Memory B cell (primary cell): ENCODE data around the gene STRAP.
"Not testable (repeated sequence)": the region's sequence is repeated elsewhere in the genome, so short reads cannot be mapped to it uniquely, and the experiment has no call there.

Source experiments
- ATAC-seq: fragments of 150-1000 bp; cut with Tn5 transposase; 2 replicates; pipeline ENCODE4 v1.10.0; 2021; ENCODE audit warnings: low read depth, mild to moderate bottlenecking, moderate library complexity
- DNase-seq, 2 donors: peaks; one replicate each; pipeline ENCODE4 v3.0.0; 2022; ENCODE audit warnings: low spot score in 2 of 2
- H3K27ac Mint-ChIP-seq: one replicate; pipeline ENCODE4 v1.8.0; 2022; ENCODE audit warnings: mild to moderate bottlenecking, moderate library complexity, mixed read lengths
- H3K27me3 Mint-ChIP-seq: one replicate; pipeline ENCODE4 v1.8.0; 2022; ENCODE audit warnings: mixed read lengths
- H3K36me3 Mint-ChIP-seq: one replicate; pipeline ENCODE4 v1.8.0; 2022; ENCODE audit warnings: mild to moderate bottlenecking, mixed read lengths
- H3K4me1 Mint-ChIP-seq: one replicate; pipeline ENCODE4 v1.8.0; 2022; ENCODE audit warnings: mixed read lengths
- H3K4me3 Mint-ChIP-seq: one replicate; pipeline ENCODE4 v1.8.0; 2022; ENCODE audit warnings: mild to moderate bottlenecking, moderate library complexity, mixed read lengths
- H3K9me3 Mint-ChIP-seq: one replicate; pipeline ENCODE4 v1.8.0; 2022; ENCODE audit warnings: mixed read lengths

The STRAP gene

GRCh38 chr12:15886372-15887042 lies 4.3 kb downstream of the STRAP start:
- no peak for ATAC-seq
- H3K9me3 Mint-ChIP-seq = no peaks in the 10 kb centered on the region
- DNase-seq = no peak
- peak overlapping the region; percentile 38 for H3K27ac Mint-ChIP-seq
- no peaks in the 10 kb centered on the region for H3K27me3 Mint-ChIP-seq
- H3K4me3 Mint-ChIP-seq = no peak overlapping the region
- peaks cover 22% of the 10 kb centered on the region for H3K36me3 Mint-ChIP-seq
- H3K4me1 Mint-ChIP-seq = peaks cover 33% of the 10 kb centered on the region

- DNase-seq (no peak), ATAC-seq (no peak)
- Mint-ChIP-seq H3K27ac (no peak overlapping the region), H3K9me3 (no peaks in the 10 kb centered on the region), H3K4me3 (no peak overlapping the region), H3K27me3 (no peaks in the 10 kb centered on the region), H3K4me1 (peaks cover 33% of the 10 kb centered on the region), H3K36me3 (peaks cover 23% of the 10 kb centered on the region)
These were observed 5.0 kb downstream of the STRAP start for GRCh38 chr12:15887043-15887817.

- Mint-ChIP-seq H3K4me1 (peaks cover 7% of the 10 kb centered on the region), H3K27ac (no peak overlapping the region), H3K4me3 (no peak overlapping the region), H3K27me3 (no peaks in the 10 kb centered on the region), H3K9me3 (no peaks in the 10 kb centered on the region), H3K36me3 (peaks cover 13% of the 10 kb centered on the region)
- DNase-seq (no peak), ATAC-seq (no peak)
These were observed 10.6 kb downstream of the STRAP start for GRCh38 chr12:15892645-15893259.

- Mint-ChIP-seq H3K4me1 (peaks cover 3% of the 10 kb centered on the region), H3K27ac (no peak overlapping the region), H3K9me3 (no peaks in the 10 kb centered on the region), H3K4me3 (no peak overlapping the region), H3K27me3 (no peaks in the 10 kb centered on the region), H3K36me3 (peaks cover 13% of the 10 kb centered on the region)
- DNase-seq = no peak
- ATAC-seq = no peak
These were observed 11.1 kb downstream of the STRAP start for GRCh38 chr12:15893260-15893659.

- Mint-ChIP-seq H3K9me3 (no peaks in the 10 kb centered on the region), H3K4me1 (peaks cover 2% of the 10 kb centered on the region), H3K27ac (peak overlapping the region; percentile 20), H3K36me3 (peaks cover 10% of the 10 kb centered on the region), H3K4me3 (no peak overlapping the region), H3K27me3 (no peaks in the 10 kb centered on the region)
- ATAC-seq (no peak), DNase-seq (no peak)
These were observed 14.7 kb downstream of the STRAP start for GRCh38 chr12:15896867-15897266.

GRCh38 chr12:15897433-15897832 lies 15.2 kb downstream of the STRAP start:
- ATAC-seq = no peak
- no peak overlapping the region for H3K4me3 Mint-ChIP-seq
- no peaks in the 10 kb centered on the region for H3K9me3 Mint-ChIP-seq
- DNase-seq = no peak
- peaks cover 13% of the 10 kb centered on the region for H3K36me3 Mint-ChIP-seq
- peaks cover 2% of the 10 kb centered on the region for H3K4me1 Mint-ChIP-seq
- H3K27me3 Mint-ChIP-seq = no peaks in the 10 kb centered on the region
- H3K27ac Mint-ChIP-seq = no peak overlapping the region

- H3K9me3 Mint-ChIP-seq = no peaks in the 10 kb centered on the region
- H3K27me3 Mint-ChIP-seq = no peaks in the 10 kb centered on the region
- H3K4me1 Mint-ChIP-seq = peaks cover 2% of the 10 kb centered on the region
- DNase-seq (peak in 1 of 2 donors; percentile 29), ATAC-seq (peak; percentile 66)
- no peak overlapping the region for H3K4me3 Mint-ChIP-seq
- H3K36me3 Mint-ChIP-seq = peaks cover 14% of the 10 kb centered on the region
- no peak overlapping the region for H3K27ac Mint-ChIP-seq
These were observed 17.2 kb downstream of the STRAP start for GRCh38 chr12:15899282-15899870.

- ATAC-seq = no peak
- no peak for DNase-seq
- H3K4me1 Mint-ChIP-seq = no peaks in the 10 kb centered on the region
- no peaks in the 10 kb centered on the region for H3K9me3 Mint-ChIP-seq
- peak overlapping the region; percentile 45 for H3K27ac Mint-ChIP-seq
- no peaks in the 10 kb centered on the region for H3K27me3 Mint-ChIP-seq
- no peak overlapping the region for H3K4me3 Mint-ChIP-seq
- peaks cover 15% of the 10 kb centered on the region for H3K36me3 Mint-ChIP-seq
These were observed 22.3 kb downstream of the STRAP start for GRCh38 chr12:15904378-15904920.

- ATAC-seq (no peak), DNase-seq (no peak)
- peaks cover 8% of the 10 kb centered on the region for H3K4me1 Mint-ChIP-seq
- no peaks in the 10 kb centered on the region for H3K36me3 Mint-ChIP-seq
- H3K27me3 Mint-ChIP-seq = no peaks in the 10 kb centered on the region
- H3K4me3 Mint-ChIP-seq = peak overlapping the region; percentile 94
- no peaks in the 10 kb centered on the region for H3K9me3 Mint-ChIP-seq
- H3K27ac Mint-ChIP-seq = peak overlapping the region; percentile 96
These were observed 28.3 kb downstream of the STRAP start for GRCh38 chr12:15910468-15910863.

- H3K36me3 Mint-ChIP-seq = peaks cover 3% of the 10 kb centered on the region
- H3K9me3 Mint-ChIP-seq = no peaks in the 10 kb centered on the region
- ATAC-seq (peak; percentile 92), DNase-seq (peak; percentile 40 to 60)
- H3K27me3 Mint-ChIP-seq = no peaks in the 10 kb centered on the region
- H3K27ac Mint-ChIP-seq = peak within 1 kb of the TSS; percentile 96
- peaks cover 8% of the 10 kb centered on the region for H3K4me1 Mint-ChIP-seq
- peak within 1 kb of the TSS; percentile 94 for H3K4me3 Mint-ChIP-seq
These were observed 28.9 kb downstream of the STRAP start, which contains the start of gene DERA for GRCh38 chr12:15910864-15911721. Gene DERA, plus strand, starts transcription at chr12:15911332. Its CDS starts 52 bp downstream, at chr12:15911384.

- not testable (repeated sequence) for H3K36me3 Mint-ChIP-seq, DNase-seq, H3K27me3 Mint-ChIP-seq, H3K9me3 Mint-ChIP-seq, H3K4me1 Mint-ChIP-seq, ATAC-seq
- H3K4me3 Mint-ChIP-seq = peak overlapping the region; percentile 94
- peak overlapping the region; percentile 96 for H3K27ac Mint-ChIP-seq
These were observed 29.7 kb downstream of the STRAP start for GRCh38 chr12:15911931-15912330.

- DNase-seq, ATAC-seq, H3K4me3 Mint-ChIP-seq, H3K27ac Mint-ChIP-seq, H3K9me3 Mint-ChIP-seq, H3K4me1 Mint-ChIP-seq, H3K36me3 Mint-ChIP-seq, H3K27me3 Mint-ChIP-seq: not testable (repeated sequence)
These were observed 31.9 kb downstream of the STRAP start for GRCh38 chr12:15914131-15914530.

- Mint-ChIP-seq H3K4me3 (no peak overlapping the region), H3K27me3 (no peaks in the 10 kb centered on the region), H3K27ac (no peak overlapping the region), H3K36me3 (peaks cover 11% of the 10 kb centered on the region), H3K9me3 (no peaks in the 10 kb centered on the region), H3K4me1 (peaks cover 4% of the 10 kb centered on the region)
- ATAC-seq = no peak
- DNase-seq = no peak
These were observed 35.9 kb downstream of the STRAP start for GRCh38 chr12:15918066-15918465.
